Superior temporal gyrus (tissue), 1 donor: ENCODE data around the gene ATXN7L1.
A peak's percentile ranks its signal among the peaks of the same experiment; 100 is the strongest.

Source experiments
- DNase-seq: peaks from one replicate; pipeline ENCODE4 v3.0.0-alpha.2; 2016; ENCODE audit errors: extremely low spot score

The ATXN7L1 gene

DNA sequence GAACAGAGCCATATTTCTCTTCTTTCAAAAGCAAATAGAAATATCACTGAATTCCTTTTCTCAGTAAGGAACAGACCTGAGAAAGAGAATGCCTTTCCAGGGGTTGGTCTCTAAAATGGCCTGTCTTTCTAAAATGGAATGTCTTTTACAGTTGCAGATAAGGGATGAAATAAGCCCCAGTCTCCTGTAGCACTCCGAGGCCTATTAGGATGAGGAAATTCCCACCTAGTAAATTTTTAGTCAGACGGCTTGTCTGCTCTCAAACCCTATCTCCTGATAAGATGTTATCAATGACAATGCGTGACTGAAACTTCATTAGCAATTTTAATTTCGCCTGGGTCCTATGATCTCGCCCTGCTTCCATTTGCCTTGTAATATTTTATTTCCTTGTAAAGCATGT lies 292.2 kb downstream of the ATXN7L1 start:
- DNase-seq = no peak

DNA sequence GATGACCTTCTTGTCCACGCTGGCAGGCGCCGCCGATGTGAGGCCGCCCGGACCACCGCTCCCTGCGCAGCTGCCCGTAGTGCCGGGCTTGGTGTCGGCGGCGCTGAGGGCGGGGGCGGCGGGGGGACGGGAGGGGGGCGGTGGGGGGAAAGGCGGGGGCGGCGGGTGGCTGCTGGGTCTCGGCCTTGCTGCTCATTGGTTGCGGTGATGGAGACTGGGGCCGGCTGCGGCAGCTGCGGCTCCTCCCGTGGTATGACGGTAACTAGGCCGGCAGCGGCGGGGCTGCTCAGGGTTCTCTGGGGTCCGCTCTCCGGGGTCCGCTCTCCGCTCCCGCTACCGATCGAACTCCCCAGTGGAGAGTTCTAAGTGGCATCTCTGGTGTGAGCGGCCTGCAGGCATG lies 293.3 kb downstream of the ATXN7L1 start:
- no peak for DNase-seq

DNA sequence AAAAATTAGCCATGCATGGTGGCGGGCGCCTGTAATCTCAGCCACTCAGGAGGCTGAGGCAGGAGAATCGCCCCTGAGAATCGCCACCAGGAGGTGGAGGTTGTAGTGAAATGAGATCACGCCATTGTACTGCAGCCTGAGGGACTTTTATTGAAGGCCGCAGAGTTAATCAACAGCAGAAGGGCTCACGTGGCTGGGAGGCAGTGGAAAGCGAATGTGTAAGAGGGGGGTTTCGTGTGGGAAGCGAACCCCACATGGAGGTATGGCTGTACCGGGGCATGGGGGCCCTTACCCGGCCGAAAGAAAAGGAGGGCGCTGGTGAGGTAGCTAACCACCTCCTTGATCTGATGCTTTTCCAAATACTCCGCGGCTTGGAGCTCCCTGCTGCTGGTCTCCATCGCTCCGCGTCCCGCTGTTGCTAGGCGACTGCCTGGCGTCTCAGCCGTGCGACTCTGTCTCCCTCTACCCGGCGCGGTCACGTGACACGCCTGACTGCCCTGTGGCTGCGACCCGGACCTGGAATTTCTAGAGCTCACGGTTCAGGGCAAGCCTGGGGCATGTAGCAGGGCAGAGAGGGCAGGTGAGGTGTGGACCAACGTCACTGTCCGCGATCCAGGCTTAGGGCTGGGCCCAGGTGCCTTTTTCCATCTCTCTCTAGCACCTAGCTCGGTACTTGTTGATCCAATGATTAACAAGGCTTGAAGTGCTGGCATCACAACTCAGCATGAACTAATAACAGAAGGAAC lies 295.2 kb downstream of the ATXN7L1 start, which contains the start of gene EFCAB10:
TSS of gene EFCAB10 (minus strand) at position 428 of the 746 bp plus-strand sequence. CDS start at position 398, 30 bp downstream.
- DNase-seq = peak; percentile 80

DNA sequence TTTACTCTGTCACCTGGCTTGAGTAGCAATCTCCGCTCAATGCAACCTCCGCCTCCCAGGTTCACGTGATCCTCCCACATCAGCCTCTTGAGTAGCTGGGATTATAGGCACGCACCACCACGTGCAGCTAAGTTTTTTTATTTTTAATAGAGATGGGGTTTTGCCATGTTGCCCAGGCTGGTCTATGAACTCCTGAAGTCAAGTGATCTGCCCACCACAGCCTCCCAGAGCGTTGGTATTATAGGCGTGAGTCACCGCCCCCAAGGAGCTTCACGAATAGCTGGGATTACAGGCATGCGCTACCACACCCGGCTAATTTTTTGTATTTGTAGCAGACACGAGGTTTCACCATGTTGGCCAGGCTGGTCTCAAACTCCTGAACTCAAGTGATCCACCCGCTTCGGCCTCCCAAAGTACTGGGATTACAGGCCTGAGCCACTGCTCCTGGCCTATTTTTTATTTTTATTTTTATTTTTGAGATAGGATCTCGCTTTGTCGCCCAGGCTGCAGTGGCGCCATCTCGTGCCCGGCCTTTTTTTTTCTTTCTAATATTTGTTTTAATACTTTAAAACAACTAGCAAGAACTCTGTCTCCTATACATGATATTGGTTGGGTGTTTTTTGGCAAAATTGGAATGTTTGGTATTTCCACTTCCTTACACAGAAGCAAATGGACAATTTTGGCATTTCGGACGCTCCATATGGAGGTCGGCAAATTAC lies 296.2 kb downstream of the ATXN7L1 start:
- DNase-seq = no peak

DNA sequence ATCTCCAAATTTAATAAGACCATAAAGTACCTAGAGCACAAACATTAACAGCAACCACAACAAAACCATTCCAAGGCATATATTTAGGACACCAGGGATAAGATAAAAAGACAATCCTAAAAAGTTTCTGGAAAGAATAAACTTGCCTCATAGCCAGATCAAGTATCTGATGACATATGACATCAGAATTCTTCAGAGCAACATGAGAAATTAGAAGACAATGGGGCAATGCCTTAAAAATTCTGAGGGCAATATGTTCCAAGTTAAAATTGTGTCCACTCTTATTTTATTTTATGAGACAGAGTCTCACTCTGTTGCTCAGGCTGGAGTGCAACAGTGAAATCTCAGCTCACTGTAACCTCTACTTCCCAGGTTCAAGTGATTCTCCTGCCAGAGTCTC lies 297.9 kb downstream of the ATXN7L1 start:
- DNase-seq = no peak

DNA sequence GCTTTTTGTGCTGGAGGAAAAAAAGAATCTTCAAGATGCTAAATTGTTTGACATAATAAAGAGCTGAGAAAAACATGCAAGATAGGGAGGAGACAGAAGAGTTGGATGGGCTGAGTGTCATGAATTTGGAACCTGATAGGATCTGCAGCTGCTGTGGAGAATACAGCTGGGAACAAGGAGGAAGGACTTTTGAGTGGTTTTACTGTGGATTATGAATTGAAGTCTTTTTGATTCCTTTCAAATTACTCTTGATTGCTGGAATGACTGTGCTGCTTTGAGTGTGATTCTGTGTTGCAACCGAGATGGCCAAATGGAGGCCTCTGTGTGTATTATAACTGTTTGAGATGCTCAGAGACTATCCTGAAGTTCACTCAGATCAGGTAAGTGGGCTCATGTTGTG lies 299.1 kb downstream of the ATXN7L1 start:
- no peak for DNase-seq

DNA sequence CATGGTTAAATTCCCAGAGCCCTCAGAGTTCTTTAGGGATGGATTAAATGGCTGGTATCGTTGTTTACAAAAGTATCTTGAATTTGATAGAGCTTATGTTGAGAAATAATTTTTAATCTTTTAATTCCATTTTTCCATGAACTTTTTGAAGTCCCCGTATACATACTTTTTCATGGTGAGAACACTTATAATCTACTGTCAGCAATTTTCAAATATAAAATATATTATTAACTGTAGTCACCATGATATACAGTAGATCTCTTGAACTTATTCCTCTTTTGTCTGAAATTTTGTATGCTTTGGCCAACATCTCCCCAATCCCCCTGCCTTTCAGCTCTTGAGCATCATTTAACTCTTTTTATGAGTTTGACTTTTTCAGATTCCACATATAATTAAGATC lies 304.5 kb downstream of the ATXN7L1 start:
- no peak for DNase-seq

DNA sequence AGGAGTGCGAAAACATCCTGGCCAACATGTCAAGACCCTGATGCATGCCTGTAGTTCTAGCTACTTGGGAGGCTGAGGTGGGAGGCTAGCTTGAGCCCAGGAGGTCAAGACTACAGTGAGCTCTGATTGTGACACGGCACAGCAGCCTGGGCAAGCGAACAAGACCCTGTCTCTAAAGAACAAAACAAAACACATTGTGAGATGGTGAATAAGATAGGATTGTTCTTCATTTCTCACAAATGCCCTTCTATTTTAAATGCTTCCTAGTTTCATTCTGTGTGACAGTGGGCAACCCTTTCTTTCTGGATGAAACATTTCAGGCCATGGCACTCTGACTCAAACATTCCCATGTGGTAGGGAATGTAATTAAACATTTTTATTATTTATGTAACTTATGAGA lies 308.6 kb downstream of the ATXN7L1 start:
- no peak for DNase-seq

DNA sequence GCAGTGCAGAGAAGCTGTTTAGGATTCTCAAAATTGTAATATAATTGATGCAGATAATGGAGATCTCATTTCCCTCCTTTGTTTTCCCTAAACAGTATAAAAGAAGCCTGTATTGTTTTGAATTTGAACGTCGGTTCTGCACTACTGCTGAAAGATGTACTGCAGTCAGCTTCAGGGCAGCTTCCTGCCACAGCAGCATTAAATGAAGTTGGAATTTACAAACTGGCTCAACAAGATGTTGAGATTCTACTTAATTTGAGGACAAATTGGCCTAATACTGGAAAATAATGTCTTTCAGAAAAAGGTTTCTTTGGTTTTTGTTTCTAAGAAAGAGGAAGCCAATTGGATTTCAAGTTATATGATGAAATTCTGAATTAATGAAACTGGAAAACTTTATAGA lies 309.4 kb downstream of the ATXN7L1 start:
- DNase-seq = peak; percentile 54

DNA sequence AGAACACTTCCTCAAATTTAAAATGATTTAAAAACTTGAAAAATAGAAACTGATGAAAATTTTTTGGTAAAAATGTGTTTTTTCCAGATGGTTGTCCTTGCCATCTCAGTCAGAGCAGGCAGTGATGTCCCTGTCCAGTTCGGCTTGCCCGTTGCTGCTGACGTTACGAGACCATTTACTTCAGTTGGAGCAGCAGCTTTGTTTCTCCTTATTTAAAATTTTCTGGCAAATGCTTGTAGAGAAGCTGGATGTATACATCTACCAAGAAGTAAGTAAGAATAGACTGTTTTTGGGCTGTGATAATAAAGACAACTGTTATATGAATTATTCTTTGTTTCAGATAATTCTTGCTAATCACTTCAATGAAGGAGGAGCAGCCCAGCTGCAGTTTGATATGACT lies 311.2 kb downstream of the ATXN7L1 start:
- DNase-seq = peak; percentile 49

DNA sequence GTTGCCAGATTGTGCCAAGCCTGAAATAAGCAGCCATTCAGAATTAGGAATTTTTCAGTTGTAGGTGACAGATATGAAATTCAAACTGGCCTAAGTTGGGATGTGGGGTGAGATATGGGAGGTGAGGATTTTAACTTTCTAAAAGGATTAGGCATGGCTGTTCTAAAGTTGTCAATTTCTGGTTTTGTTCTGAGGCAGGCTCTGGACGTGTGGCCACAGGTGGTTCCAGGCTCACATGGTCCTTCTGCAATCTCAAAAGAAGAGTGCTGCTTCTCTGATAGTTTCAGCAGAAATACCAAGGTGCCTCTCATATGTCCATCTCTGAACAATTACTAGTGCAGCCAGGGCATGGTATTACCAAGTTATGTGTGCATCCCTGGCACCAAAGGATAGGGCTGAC lies 316.5 kb downstream of the ATXN7L1 start:
- no peak for DNase-seq
